HEK293T (cell line): ENCODE measurements around the gene TFIP11.

Experiments used
- BHLHE40 ChIP-seq: fragments of 450-650 bp; IDR thresholded peaks from 2 replicates; pipeline ENCODE4 v1.6.1; 2016; ENCODE audit warnings: mild to moderate bottlenecking, moderate library complexity, borderline replicate concordance
- L3MBTL2 ChIP-seq: fragments of 450-650 bp; conservative IDR thresholded peaks from 2 replicates; pipeline ENCODE4 v1.6.1; 2016; ENCODE audit warnings: mild to moderate bottlenecking
- SUZ12 ChIP-seq: fragments of 450-650 bp; IDR thresholded peaks from 2 replicates; pipeline ENCODE4 v1.6.1; 2016; ENCODE audit warnings: mild to moderate bottlenecking
- TARDBP ChIP-seq: fragments of 450-650 bp; IDR thresholded peaks from 2 replicates; pipeline ENCODE4 v1.6.1; 2016
- ZNF384 ChIP-seq: fragments of 450-650 bp; IDR thresholded peaks from 2 replicates; pipeline ENCODE4 v1.6.1; 2016

DNA sequence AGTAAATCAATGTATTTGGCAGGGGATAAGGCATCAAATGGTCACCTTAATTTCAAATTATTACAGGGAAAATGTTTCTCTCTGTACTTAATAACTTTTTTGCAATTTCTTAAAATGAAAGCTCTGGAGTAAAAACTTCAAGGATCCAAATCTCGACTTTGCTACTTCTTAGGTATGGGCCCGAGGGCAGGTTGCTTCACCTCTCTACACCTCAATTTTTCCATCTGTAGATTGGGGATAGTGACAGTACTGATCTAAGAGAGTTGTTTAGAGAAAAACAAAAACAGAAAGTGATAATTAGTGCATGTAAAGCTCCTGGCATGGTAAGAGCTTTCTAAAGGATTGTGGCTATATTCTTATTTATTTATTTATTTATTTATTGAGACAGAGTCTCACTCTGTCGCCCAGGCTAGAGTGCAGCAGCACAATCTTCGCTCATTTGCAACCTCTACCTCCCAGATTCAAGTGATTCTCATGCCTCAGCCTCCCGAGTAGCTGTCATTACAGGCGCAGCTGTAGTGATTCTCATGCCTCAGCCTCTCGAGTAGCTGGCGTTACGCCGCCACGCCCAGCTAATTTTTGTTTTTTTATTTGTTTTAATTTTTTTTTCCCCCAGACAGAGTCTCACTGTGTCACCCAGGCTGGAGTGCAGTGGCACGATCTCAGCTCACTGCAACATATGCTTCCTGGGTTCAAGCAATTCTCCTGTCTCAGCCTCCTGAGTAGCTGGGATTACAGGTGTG lies 2.3 kb upstream of the TFIP11 start:
- TF ChIP-seq BHLHE40 (no peak), ZNF384 (no peak), SUZ12 (no peak), L3MBTL2 (no peak), TARDBP (no peak)
